ENCODE measurements around the gene SCN11A.
"Not testable (repeated sequence)": the region's sequence is repeated elsewhere in the genome, so short reads cannot be mapped to it uniquely, and the experiment has no call there.

The SCN11A gene

GRCh38 chr3:39088456-39088855, 36.7 kb upstream of the SCN11A start:
- Histone ChIP-seq H3K9me3 (no peaks in the 10 kb centered on the region), H3K4me1 (no peaks in the 10 kb centered on the region), H3K27me3 (ENCODE audit: low read depth) (no peaks in the 10 kb centered on the region), H3K36me3 (replicated peaks) (peaks cover 30% of the 10 kb centered on the region), H3K4me3 (no peak overlapping the region)
- in situ Hi-C loops (cut with MboI; ENCODE audit: low sequenced_read_pairs), result no loop called here
- no peak for DNase-seq (ENCODE audit: low spot score in 2 of 2)

GRCh38 chr3:39086144-39086543, 34.4 kb upstream of the SCN11A start:
- no peak overlapping the region for H3K4me3 ChIP-seq
- no peak for DNase-seq (ENCODE audit: low spot score in 2 of 2)
- no peaks in the 10 kb centered on the region for H3K9me3 ChIP-seq
- no peaks in the 10 kb centered on the region for H3K4me1 ChIP-seq
- in situ Hi-C loops (cut with MboI; ENCODE audit: low sequenced_read_pairs), result no loop called here
- peaks cover 25% of the 10 kb centered on the region; the same call in 1 of the 2 replicates for H3K36me3 ChIP-seq (replicated peaks)
- H3K27me3 ChIP-seq (ENCODE audit: low read depth), result no peaks in the 10 kb centered on the region

DNA sequence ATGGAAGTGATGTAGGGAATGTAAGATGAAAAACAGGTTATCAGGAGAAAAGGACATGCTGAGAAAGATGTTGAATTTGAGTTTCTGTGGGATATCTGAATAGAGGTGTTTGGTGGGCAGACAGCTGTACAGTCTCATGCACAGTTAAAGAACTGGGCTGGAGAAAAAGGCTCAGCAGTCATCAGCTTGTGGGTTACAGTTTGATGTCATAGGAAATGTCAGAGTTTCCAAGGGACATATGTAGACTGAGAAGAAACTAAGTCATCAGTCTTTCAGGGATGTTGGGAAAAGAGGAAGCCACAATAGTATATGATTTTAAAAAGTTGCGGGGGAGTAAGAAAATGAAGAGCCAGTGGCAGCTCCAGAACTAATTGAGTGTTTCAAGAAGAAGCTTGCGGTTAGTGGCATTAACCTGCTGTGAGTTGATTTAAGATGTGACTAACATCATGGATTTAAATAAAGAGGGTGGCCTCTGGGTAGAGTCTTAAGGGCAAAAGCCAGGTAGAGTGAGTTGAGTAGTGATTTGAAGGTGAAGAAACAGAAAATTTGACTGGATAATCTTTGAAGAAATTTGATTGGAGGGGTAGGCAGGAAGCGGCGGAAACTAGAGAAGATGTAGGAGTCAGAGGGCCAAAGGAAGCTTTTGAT, 31.0 kb upstream of the SCN11A start:
- H3K36me3 ChIP-seq (replicated peaks), result peaks cover 18% of the 10 kb centered on the region
- no peaks in the 10 kb centered on the region for H3K9me3 ChIP-seq
- no peak for DNase-seq (ENCODE audit: low spot score in 2 of 2)
- no peak overlapping the region for H3K4me3 ChIP-seq
- no peaks in the 10 kb centered on the region; the same call in 1 of the 2 replicates for H3K4me1 ChIP-seq
- H3K27me3 ChIP-seq (ENCODE audit: low read depth), result no peaks in the 10 kb centered on the region
- in situ Hi-C loops (cut with MboI; ENCODE audit: low sequenced_read_pairs), result no loop called here

DNA sequence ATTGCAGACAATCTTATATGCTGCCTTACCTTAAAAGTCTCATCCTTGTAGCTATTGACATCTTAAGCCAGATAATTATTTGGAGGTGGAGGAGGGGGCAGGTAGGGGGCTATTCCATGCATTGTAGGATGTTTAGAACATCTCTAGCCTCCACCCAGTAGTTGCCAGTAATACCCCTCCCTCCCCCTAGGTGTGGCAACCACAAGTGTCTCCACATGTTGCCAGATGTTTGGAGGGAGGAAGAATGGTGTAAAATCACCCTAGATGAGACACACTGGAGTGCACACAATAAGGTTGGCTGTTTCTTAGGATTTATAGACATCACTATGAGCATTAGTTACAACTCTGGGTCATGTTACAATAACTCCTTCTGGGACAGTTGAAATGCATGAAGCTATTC, 28.3 kb upstream of the SCN11A start:
- in situ Hi-C loops (cut with MboI; ENCODE audit: low sequenced_read_pairs), result no loop called here
- no peaks in the 10 kb centered on the region for H3K9me3 ChIP-seq
- no peak overlapping the region for H3K4me3 ChIP-seq
- H3K4me1 ChIP-seq, result no peaks in the 10 kb centered on the region; the same call in 1 of the 2 replicates
- DNase-seq (ENCODE audit: low spot score in 2 of 2), result no peak
- H3K27me3 ChIP-seq (ENCODE audit: low read depth), result no peaks in the 10 kb centered on the region
- peaks cover 13% of the 10 kb centered on the region for H3K36me3 ChIP-seq (replicated peaks)

DNA sequence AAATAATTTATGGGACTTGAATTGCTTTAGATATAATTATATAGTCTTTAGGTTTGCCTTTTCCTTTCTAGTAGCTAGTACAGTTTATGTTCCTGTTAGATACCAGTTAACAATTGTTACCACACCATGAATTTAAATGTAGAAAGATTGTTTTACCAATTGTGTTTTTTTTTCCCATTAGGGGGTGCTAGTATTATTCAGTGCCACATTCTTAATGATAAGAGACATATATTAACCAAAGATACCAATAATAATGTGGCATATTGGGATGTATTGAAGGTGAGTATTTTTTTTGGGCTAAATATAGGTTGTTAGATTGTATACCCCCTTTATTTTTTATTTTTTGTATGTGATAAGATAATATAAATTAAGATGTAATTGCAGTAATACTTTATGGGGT, 27.8 kb upstream of the SCN11A start:
- Histone ChIP-seq H3K4me3 (no peak overlapping the region), H3K4me1 (no peaks in the 10 kb centered on the region; the same call in 1 of the 2 replicates), H3K27me3 (ENCODE audit: low read depth) (no peaks in the 10 kb centered on the region), H3K9me3 (no peaks in the 10 kb centered on the region), H3K36me3 (replicated peaks) (peaks cover 13% of the 10 kb centered on the region)
- in situ Hi-C loops (cut with MboI; ENCODE audit: low sequenced_read_pairs), result no loop called here
- DNase-seq (ENCODE audit: low spot score in 2 of 2), result no peak

GRCh38 chr3:39075910-39076309, 24.2 kb upstream of the SCN11A start:
- no peak for DNase-seq (ENCODE audit: low spot score in 2 of 2)
- in situ Hi-C loops (cut with MboI; ENCODE audit: low sequenced_read_pairs), result no loop called here
- Histone ChIP-seq H3K4me3 (no peak overlapping the region), H3K27me3 (ENCODE audit: low read depth) (no peaks in the 10 kb centered on the region), H3K9me3 (no peaks in the 10 kb centered on the region), H3K36me3 (replicated peaks) (peaks cover 13% of the 10 kb centered on the region), H3K4me1 (no peaks in the 10 kb centered on the region; the same call in 1 of the 2 replicates)

DNA sequence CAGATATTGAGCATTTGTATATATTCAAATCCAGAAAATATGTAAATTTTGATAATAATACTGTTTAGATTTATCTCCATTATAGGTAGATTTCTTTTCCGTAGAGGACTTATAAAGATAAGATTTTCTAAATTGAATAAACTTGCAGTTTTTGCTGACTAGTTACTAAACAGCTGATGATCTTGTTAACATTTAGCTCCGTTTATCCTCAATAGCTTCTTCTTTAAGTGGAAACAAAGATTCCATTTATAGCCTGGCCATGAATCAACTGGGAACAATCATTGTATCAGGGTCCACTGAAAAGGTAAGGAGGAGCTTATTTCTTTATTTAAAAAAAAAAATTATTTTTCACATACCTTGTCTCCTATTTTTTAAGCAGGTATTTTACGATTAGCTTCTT, 16.8 kb upstream of the SCN11A start:
- in situ Hi-C loops (cut with MboI; ENCODE audit: low sequenced_read_pairs), result no loop called here
- Histone ChIP-seq H3K9me3 (no peaks in the 10 kb centered on the region), H3K36me3 (replicated peaks) (no peaks in the 10 kb centered on the region; the same call in none of the 2 replicates), H3K4me3 (no peak overlapping the region), H3K4me1 (no peaks in the 10 kb centered on the region), H3K27me3 (ENCODE audit: low read depth) (no peaks in the 10 kb centered on the region)
- no peak for DNase-seq (ENCODE audit: low spot score in 2 of 2)

DNA sequence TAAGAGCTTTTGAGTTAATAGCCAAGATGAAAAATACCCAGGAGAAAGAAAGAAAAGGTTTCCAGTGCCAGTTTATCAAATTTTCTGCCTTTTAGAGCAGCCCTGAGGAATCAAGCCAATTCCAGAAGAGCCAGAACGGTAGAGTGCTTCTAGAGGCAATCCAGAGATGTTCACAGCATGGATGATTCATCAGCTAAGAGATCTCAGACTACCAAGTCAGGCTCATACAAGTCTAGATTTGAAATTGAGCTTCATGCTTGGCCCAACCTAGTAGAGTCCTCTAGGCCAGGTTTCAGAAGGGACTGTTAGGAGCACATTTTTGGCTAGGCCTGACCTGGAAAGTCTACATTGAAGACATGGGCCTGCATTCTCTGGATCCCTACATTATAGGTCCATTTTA, 15.5 kb upstream of the SCN11A start:
- in situ Hi-C loops (cut with MboI; ENCODE audit: low sequenced_read_pairs), result no loop called here
- no peaks in the 10 kb centered on the region; the same call in none of the 2 replicates for H3K36me3 ChIP-seq (replicated peaks)
- H3K4me1 ChIP-seq, result no peaks in the 10 kb centered on the region

DNA sequence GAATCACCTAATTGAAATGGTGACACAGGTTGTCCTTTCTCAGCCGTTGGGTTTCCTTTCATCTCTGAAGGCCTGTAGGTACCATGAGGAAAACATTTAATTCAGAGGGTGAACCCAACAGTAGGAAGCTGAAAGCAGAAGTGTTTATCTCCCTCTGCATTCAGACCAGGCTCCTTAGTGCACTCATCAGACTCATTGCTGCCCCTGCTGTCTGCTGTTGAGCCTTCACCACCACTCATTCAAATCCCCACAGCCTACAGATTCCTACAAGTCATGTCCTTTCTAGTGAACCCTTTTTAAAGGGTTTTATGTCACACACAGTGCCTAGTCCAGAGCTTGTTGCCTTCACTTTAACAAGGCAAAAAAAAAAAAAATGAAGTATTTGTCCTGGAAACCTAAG, 13.5 kb upstream of the SCN11A start:
- Histone ChIP-seq H3K36me3 (replicated peaks) (no peaks in the 10 kb centered on the region; the same call in none of the 2 replicates), H3K9me3 (no peaks in the 10 kb centered on the region), H3K4me3 (no peak overlapping the region), H3K27me3 (ENCODE audit: low read depth) (no peaks in the 10 kb centered on the region), H3K4me1 (no peaks in the 10 kb centered on the region)
- peak; percentile 31 to 36 for DNase-seq (ENCODE audit: low spot score in 2 of 2)
- in situ Hi-C loops (cut with MboI; ENCODE audit: low sequenced_read_pairs), result no loop called here

More for the DNA sequence above, 15.5 kb upstream of the SCN11A start:
- Histone ChIP-seq H3K4me3 (no peak overlapping the region), H3K9me3 (no peaks in the 10 kb centered on the region), H3K27me3 (ENCODE audit: low read depth) (no peaks in the 10 kb centered on the region)
- no peak for DNase-seq (ENCODE audit: low spot score in 2 of 2)

- no peak for DNase-seq (ENCODE audit: low spot score in 2 of 2)
- no peak overlapping the region for H3K4me3 ChIP-seq
- no peaks in the 10 kb centered on the region for H3K27me3 ChIP-seq (ENCODE audit: low read depth)
- in situ Hi-C loops (cut with MboI; ENCODE audit: low sequenced_read_pairs), result no loop called here
- no peaks in the 10 kb centered on the region for H3K4me1 ChIP-seq
- no peaks in the 10 kb centered on the region; the same call in 1 of the 2 replicates for H3K36me3 ChIP-seq (replicated peaks)
- H3K9me3 ChIP-seq, result no peaks in the 10 kb centered on the region
These were observed 12.9 kb upstream of the SCN11A start for GRCh38 chr3:39064646-39065045.

DNA sequence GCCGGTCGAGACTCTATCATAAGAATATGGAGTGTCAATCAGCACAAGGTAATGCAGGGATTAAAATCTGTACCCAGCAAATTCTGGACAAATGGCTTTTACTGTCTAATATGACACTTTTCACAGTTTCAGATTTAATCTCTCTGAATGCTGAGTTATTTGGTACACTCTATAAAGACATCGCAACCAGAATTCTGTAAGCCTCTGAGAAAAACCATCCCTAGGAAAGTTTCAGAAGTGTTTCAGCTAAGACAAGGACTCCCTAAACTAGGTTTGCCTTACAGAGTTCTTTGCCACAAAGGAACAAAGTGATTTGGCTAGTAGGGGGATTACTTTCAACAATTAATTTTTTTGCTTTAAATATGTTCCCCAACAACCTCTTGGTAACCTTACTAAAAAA, 11.4 kb upstream of the SCN11A start:
- in situ Hi-C loops (cut with MboI; ENCODE audit: low sequenced_read_pairs), result no loop called here
- H3K9me3 ChIP-seq, result no peaks in the 10 kb centered on the region
- no peak overlapping the region for H3K4me3 ChIP-seq
- no peaks in the 10 kb centered on the region for H3K27me3 ChIP-seq (ENCODE audit: low read depth)
- no peaks in the 10 kb centered on the region; the same call in 1 of the 2 replicates for H3K36me3 ChIP-seq (replicated peaks)
- DNase-seq (ENCODE audit: low spot score in 2 of 2), result no peak
- no peaks in the 10 kb centered on the region for H3K4me1 ChIP-seq

GRCh38 chr3:39062180-39062579, 10.4 kb upstream of the SCN11A start:
- H3K36me3 ChIP-seq (replicated peaks), result no peaks in the 10 kb centered on the region; the same call in 1 of the 2 replicates
- H3K27me3 ChIP-seq (ENCODE audit: low read depth), result no peaks in the 10 kb centered on the region
- H3K4me3 ChIP-seq, result no peak overlapping the region
- no peaks in the 10 kb centered on the region for H3K4me1 ChIP-seq
- no peaks in the 10 kb centered on the region for H3K9me3 ChIP-seq
- in situ Hi-C loops (cut with MboI; ENCODE audit: low sequenced_read_pairs), result no loop called here
- no peak for DNase-seq (ENCODE audit: low spot score in 2 of 2)

GRCh38 chr3:39061228-39061627, 9.5 kb upstream of the SCN11A start:
- DNase-seq (ENCODE audit: low spot score in 2 of 2); in situ Hi-C loops (cut with MboI; ENCODE audit: low sequenced_read_pairs); H3K9me3 ChIP-seq; H3K27me3 ChIP-seq (ENCODE audit: low read depth); H3K4me3 ChIP-seq; H3K4me1 ChIP-seq; H3K36me3 ChIP-seq (replicated peaks): not testable (repeated sequence)

DNA sequence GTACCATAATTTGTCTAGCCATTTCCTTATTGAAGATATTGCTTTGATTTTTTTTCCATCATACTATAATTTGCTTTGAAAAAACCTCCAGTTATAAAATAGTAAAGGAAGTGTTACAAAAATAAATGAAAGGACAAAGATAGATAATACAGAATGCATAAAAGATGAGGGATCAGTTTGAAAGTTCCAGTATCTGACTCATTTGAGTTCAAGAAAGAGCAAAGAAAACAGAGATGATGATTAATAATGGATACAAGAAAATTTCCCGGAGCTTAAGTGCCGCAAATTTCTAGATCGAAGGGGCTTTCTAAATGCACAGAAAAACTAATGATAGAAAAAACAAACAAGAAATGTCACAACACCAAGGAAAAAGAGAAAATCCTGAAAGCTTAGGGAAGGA, 4.4 kb upstream of the SCN11A start:
- Histone ChIP-seq H3K27me3 (ENCODE audit: low read depth) (no peaks in the 10 kb centered on the region), H3K9me3 (no peaks in the 10 kb centered on the region), H3K4me3 (no peak overlapping the region), H3K4me1 (peaks cover 7% of the 10 kb centered on the region), H3K36me3 (replicated peaks) (no peaks in the 10 kb centered on the region)
- in situ Hi-C loops (cut with MboI; ENCODE audit: low sequenced_read_pairs), result no loop called here
- no peak for DNase-seq (ENCODE audit: low spot score in 2 of 2)

DNA sequence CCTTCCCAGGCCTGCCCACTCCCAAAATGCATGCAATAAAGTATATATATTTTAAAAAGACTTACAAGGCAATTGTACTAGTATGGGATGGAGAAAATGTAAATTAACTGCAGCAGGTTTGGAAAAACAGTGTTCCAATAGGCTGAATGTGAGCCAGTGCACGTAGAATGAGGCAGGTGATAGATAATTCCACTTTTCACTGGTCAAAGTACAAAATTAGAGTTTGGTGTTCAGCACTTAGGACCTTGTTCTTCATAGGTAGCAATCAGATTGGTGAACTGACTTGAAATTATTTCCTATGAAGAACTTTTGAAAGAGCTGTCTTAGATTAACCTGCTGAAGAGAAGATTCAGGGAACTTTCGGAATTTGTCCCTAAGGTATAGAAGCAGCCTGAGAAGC, 2.0 kb upstream of the SCN11A start:
- in situ Hi-C loops (cut with MboI; ENCODE audit: low sequenced_read_pairs), result no loop called here
- H3K4me1 ChIP-seq, result peaks cover 7% of the 10 kb centered on the region
- DNase-seq (ENCODE audit: low spot score in 2 of 2), result no peak
- H3K4me3 ChIP-seq, result no peak overlapping the region
- H3K36me3 ChIP-seq (replicated peaks), result no peaks in the 10 kb centered on the region
- H3K27me3 ChIP-seq (ENCODE audit: low read depth), result no peaks in the 10 kb centered on the region
- no peaks in the 10 kb centered on the region for H3K9me3 ChIP-seq
